C4-2B (cell line): ENCODE results near the gene GABARAPL1.
"Not testable (repeated sequence)": the region's sequence is repeated elsewhere in the genome, so short reads cannot be mapped to it uniquely, and the experiment has no call there.

Experiments used
- H3K27ac ChIP-seq: fragments of 450-650 bp; 2 replicates; pipeline ENCODE4 v1.5.1; 2017
- CTCF ChIP-seq: fragments of 450-650 bp; conservative IDR thresholded peaks from 2 replicates; pipeline ENCODE4 v1.5.1; 2017; ENCODE audit warnings: mild to moderate bottlenecking
- ZFX ChIP-seq: fragments of 450-650 bp; IDR thresholded peaks from 2 replicates; pipeline ENCODE4 v1.6.1; 2017

The GABARAPL1 gene

DNA sequence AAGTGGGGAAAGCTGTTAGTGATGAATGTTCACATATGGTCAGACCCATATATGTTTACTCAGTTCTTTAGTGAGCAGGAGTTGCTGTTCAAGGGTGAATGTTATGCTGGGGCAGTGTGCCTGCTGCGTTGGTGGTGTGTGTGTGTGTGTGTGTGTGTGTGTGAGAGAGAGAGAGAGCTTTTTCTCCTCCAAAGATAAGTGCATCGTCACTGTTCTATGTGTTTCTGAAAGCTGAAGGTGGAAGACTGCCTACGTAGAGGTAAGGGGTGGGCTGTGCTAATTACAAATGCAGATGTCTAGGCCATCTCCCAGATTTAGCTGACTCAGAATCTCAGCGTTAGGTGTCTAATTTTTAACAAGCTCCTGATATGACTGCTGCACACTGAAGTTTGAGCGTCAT is 10.5 kb downstream of the GABARAPL1 start:
- no peak overlapping the region for H3K27ac ChIP-seq
- TF ChIP-seq CTCF (no peak), ZFX (no peak)

- H3K27ac ChIP-seq = not testable (repeated sequence)
These were observed 12.7 kb downstream of the GABARAPL1 start for GRCh38 chr12:10225426-10225825.

DNA sequence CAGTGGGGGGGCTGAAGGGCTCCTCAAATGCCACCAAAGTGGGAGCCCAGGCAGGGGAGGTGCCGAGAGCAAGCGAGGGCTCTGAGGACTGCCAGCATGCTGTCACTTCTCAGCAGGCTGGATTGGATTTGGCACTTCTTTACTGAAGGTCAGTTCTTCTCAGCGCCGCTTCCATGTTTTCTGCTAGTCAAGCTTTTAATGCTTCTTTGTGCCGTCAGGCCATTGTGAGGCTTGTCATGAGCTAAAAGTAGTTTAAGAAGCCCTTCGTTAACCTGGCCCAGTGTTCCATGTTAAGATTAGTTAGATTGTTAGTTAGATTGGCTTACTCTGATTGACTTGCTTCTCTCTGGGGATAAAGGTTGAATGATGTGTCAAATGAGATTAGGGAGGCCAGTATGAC is 13.4 kb downstream of the GABARAPL1 start:
- TF ChIP-seq ZFX (no peak), CTCF (no peak)
- no peak overlapping the region for H3K27ac ChIP-seq

DNA sequence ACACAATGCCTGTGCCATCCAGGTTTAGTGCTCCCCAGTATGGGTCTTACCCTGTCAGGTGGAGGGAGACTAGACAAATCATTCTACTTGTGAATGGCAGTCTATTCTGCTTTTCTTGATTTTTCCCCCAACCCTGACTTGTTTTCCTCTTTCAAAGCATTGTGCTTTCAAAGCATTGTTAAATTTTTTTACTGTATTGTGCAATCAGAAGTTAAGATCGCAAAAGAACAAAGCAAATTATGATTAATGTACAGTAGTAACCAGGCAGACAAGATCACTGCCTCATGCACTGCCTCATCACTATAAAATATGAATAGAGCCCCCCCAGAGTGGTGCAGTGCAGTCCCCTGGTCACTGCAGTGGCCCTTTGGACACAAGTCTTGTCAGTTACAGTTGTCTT is 14.1 kb downstream of the GABARAPL1 start:
- H3K27ac ChIP-seq = no peak overlapping the region
- no peak for TF ChIP-seq CTCF
- TF ChIP-seq ZFX = no peak

GRCh38 chr12:10227648-10228047 is 15.0 kb downstream of the GABARAPL1 start:
- no peak overlapping the region for H3K27ac ChIP-seq
- no peak for TF ChIP-seq ZFX
- TF ChIP-seq CTCF = no peak

- no peak overlapping the region for H3K27ac ChIP-seq
- TF ChIP-seq ZFX (no peak), CTCF (no peak)
These were observed 21.9 kb downstream of the GABARAPL1 start for GRCh38 chr12:10234562-10234961.

DNA sequence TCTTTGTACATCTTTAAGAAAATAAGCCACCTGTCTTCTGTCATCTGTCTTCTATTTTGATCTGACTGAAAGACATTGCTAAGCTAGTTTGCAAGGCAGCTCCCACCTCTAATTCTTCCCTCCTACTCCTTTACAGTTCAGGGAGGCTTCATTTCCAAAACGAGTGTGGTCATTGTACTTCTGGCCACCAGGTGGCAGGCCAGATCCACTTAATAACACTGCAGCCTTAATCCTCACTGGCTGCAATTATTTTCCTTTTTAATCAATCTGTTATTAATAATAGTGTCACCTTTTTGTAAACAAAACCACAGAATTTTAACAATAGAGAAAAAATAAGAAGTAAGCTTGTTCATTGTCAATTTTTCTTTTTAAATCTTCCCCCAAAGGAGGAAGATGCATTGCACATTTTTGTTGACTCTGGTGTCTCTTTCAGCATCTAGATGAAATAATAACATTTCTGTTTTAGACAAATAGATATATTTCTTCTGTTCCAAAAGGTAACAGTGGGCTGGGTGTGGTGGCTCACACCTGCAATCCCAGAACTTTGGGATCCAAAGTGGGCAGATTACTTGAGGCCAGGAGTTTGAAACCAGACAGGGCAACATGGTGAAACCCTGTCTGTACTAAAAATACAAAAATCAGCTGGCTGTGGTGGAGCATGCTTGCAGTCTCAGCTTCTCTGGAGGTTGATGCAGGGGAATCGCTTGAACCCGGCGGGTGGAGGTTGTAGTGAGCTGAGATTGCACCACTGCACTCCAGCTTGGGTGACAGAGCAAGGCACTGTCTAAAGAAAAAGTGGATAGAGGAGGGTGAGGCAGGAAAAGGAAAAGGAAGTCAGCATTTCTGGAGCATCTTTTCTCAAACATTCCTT is 23.3 kb downstream of the GABARAPL1 start:
- peak; percentile 88 for TF ChIP-seq CTCF
- no peak for TF ChIP-seq ZFX
- H3K27ac ChIP-seq = no peak overlapping the region

GRCh38 chr12:10236720-10237119 is 24.0 kb downstream of the GABARAPL1 start:
- TF ChIP-seq CTCF = no peak
- no peak for TF ChIP-seq ZFX
- no peak overlapping the region for H3K27ac ChIP-seq
